Islet precursor cell (in vitro differentiated cells): Measurements from ENCODE around the gene FRMPD2.
"Not testable (repeated sequence)": the region's sequence is repeated elsewhere in the genome, so short reads cannot be mapped to it uniquely, and the experiment has no call there.

Experiments
- DNase-seq: peaks from one replicate; pipeline ENCODE4 v3.0.0-alpha.2; 2018

Gene FRMPD2

GRCh38 chr10:48125631-48126030, 148.9 kb downstream of the FRMPD2 start:
- DNase-seq, result not testable (repeated sequence)

GRCh38 chr10:48122618-48123017, 151.9 kb downstream of the FRMPD2 start:
- not testable (repeated sequence) for DNase-seq

GRCh38 chr10:48110277-48110676, 164.2 kb downstream of the FRMPD2 start:
- DNase-seq, result not testable (repeated sequence)
